ENCODE data around the gene RBM19. TPM values are rescaled to one million over a fixed set of nuclear protein-coding genes. Genes with fewer than 3 reads are reported as not detected.

RBM19 gene
- total RNA-seq, 8 experiments from 2014 or later = 9.0 to 51.7 (median 20.2) TPM

GRCh38 chr12:113945174-113946173 is 20.7 kb downstream of the RBM19 start:
- WGBS, 10 experiments = 90 to 100% (median 94%) methylated on average over 1 to 9 of the region's 20 CpGs; no CpG with 5 or more reads in 4 of the 10 experiments
- no peak for ATAC-seq (replicated peaks in 6 of 8)
- Histone ChIP-seq H3K4me3 (no peak overlapping the region), H3K27ac (no peak overlapping the region), H3K4me1 (replicated peaks in 1 of 2) (no peaks in the 10 kb centered on the region)
- in situ Hi-C loops (cut with MboI; ENCODE audit: low pct_unique_long_range_greater_than_20kb in 2 of 9, low sequenced_read_pairs in 9 of 9, unreplicated experiment in 9 of 9) = no loop called here

DNA sequence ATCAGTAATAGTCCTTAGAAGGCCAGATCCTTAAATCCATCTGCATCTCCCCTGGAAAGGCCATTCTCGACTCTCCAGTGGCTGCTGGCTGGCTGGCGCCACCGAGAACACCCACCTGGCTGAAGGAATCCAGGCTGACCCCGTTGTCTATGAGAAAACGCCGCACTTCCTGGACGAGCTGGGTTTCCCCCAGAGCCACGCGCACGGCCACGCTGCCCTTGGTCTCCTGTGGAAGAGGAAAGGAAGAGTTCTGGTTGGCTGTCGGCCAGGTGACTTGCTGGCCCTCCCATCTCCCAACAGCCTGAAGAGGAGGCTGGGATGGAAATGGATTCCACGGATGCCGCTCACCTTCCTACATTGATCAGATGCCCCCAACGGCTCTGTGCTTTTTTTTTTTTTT is 23.9 kb downstream of the RBM19 start:
- Histone ChIP-seq H3K4me1 (replicated peaks in 1 of 2) (no peaks in the 10 kb centered on the region), H3K27ac (no peak overlapping the region), H3K4me3 (no peak overlapping the region)
- in situ Hi-C loops (cut with MboI; ENCODE audit: low pct_unique_long_range_greater_than_20kb in 2 of 9, low sequenced_read_pairs in 9 of 9, unreplicated experiment in 9 of 9) = no loop called here
- no peak for ATAC-seq (replicated peaks in 6 of 8)
- 87 to 100% (median 90%) methylated on average over 3 to 9 of the region's 15 CpGs; no CpG with 5 or more reads in 5 of the 10 experiments for WGBS, 10 experiments

- Histone ChIP-seq H3K4me1 (replicated peaks in 1 of 2) (no peaks in the 10 kb centered on the region), H3K27ac (no peak overlapping the region), H3K4me3 (no peak overlapping the region)
- 100% methylated on average over 1 of the region's 1 CpG; no CpG with 5 or more reads in 7 of the 10 experiments for WGBS, 10 experiments
- in situ Hi-C loops (cut with MboI; ENCODE audit: low pct_unique_long_range_greater_than_20kb in 2 of 9, low sequenced_read_pairs in 9 of 9, unreplicated experiment in 9 of 9) = no loop called here
- no peak for ATAC-seq (replicated peaks in 6 of 8)
Measured at GRCh38 chr12:113941208-113941486, 25.0 kb downstream of the RBM19 start.

DNA sequence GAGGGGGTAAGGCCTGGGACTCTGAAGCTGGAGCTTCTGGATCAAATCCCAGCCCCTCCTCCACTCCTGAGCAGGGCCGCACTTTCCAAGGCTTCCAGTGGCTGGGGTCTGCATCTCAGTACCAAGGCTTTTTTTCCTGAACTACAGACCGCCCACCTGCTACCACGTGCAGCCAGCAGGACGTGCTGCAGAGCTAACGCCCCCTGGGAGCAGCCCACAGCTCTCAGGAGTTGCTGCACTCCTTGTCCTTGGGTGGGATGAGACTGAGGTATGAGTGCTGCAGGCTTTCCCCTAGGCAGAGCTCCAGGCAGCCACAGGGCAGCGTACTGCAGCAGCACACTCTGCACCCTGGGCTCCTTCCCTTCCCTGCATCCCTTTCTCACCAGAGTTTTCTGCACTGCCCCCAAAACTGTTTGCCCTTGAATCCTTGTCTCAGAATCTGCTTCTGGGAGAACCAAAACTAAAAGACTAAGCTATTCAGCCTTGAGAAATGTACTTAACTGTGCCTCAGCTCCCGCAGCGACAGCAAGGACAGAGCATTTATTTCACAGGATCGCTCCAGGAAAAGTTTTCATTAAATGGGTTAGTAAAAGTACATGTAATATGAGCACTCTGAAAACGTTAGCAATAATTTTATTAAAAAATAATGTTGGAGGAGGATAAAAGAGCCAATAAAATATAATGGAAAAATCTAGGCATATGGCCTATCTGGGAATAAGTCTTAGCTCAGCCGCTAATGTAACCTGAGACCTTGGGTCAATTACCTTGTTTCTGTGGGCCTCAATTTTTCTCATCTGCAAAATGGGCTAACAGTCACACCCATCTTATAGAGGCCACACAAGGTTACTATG is 25.5 kb downstream of the RBM19 start:
- Histone ChIP-seq H3K4me3 (no peak overlapping the region), H3K27ac (no peak overlapping the region), H3K4me1 (replicated peaks in 1 of 2) (no peaks in the 10 kb centered on the region)
- in situ Hi-C loops (cut with MboI; ENCODE audit: low pct_unique_long_range_greater_than_20kb in 2 of 9, low sequenced_read_pairs in 9 of 9, unreplicated experiment in 9 of 9) = no loop called here
- no peak for ATAC-seq (replicated peaks in 6 of 8)
- WGBS, 10 experiments = 38 to 100% (median 79%) methylated on average over 1 to 9 of the region's 11 CpGs

DNA sequence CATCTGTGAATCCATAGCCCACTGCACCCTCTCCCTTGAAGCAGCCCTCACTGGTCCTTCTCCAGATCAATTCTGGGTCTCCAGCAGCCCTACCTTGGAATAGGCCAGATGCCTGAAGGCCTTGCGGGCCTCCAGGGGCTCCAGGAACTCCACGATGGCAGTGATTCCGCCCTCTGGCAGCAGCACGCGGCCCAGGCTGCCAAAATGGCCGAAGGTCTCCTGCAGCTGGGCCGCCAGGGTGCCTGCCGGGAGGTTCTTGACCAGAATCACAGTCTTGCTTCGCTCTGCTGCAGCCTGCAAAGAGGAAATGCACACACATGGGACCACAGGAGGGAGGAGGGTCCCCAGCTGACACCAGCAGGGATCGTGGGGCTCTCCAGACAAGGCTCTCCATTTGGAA is 26.3 kb downstream of the RBM19 start:
- no peak overlapping the region for H3K27ac ChIP-seq
- H3K4me3 ChIP-seq = no peak overlapping the region
- H3K4me1 ChIP-seq (replicated peaks in 1 of 2) = no peaks in the 10 kb centered on the region
- in situ Hi-C loops (cut with MboI; ENCODE audit: low pct_unique_long_range_greater_than_20kb in 2 of 9, low sequenced_read_pairs in 9 of 9, unreplicated experiment in 9 of 9) = no loop called here
- WGBS, 10 experiments = 63 to 100% (median 96%) methylated on average over 1 to 5 of the region's 10 CpGs; no CpG with 5 or more reads in 5 of the 10 experiments
- ATAC-seq (replicated peaks in 6 of 8) = no peak

DNA sequence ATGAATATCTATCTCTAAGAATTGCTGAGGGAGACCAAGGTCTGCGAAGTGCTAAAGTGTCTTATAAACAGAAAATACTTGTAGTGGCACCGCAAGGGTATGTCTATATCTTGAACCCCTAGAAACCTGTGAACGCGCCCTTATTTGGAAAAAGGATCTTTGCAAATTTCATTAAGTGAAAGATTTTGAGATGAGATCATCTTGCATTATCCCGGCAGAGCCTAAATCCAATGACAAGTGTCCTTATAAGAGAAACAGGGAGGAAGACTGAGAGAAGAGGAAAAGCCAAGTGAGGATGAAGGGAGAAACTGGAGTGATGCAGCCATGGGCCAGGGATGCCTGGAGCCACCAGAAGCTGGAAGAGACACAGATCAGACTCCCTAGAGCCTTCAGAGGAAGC is 27.7 kb downstream of the RBM19 start:
- in situ Hi-C loops (cut with MboI; ENCODE audit: low pct_unique_long_range_greater_than_20kb in 2 of 9, low sequenced_read_pairs in 9 of 9, unreplicated experiment in 9 of 9) = no loop called here
- Histone ChIP-seq H3K4me3 (no peak overlapping the region), H3K27ac (no peak overlapping the region), H3K4me1 (replicated peaks in 1 of 2) (peaks cover 4 to 6% of the 10 kb centered on the region in 2 donors)
- 40 to 100% (median 80%) methylated on average over 1 to 4 of the region's 5 CpGs; no CpG with 5 or more reads in 1 of the 10 experiments for WGBS, 10 experiments
- ATAC-seq (replicated peaks in 6 of 8) = no peak

GRCh38 chr12:113936460-113936859 is 29.7 kb downstream of the RBM19 start:
- H3K4me3 ChIP-seq = no peak overlapping the region
- H3K27ac ChIP-seq = no peak overlapping the region
- H3K4me1 ChIP-seq (replicated peaks in 1 of 2) = peaks cover 20 to 21% of the 10 kb centered on the region in 2 donors
- WGBS, 10 experiments = 0 to 100% (median 71%) methylated on average over 1 of the region's 1 CpG; no CpG with 5 or more reads in 5 of the 10 experiments
- in situ Hi-C loops (cut with MboI; ENCODE audit: low pct_unique_long_range_greater_than_20kb in 2 of 9, low sequenced_read_pairs in 9 of 9, unreplicated experiment in 9 of 9) = no loop called here
- ATAC-seq (replicated peaks in 6 of 8) = no peak

- peaks cover 20 to 21% of the 10 kb centered on the region in 2 donors for H3K4me1 ChIP-seq (replicated peaks in 1 of 2)
- H3K4me3 ChIP-seq = no peak overlapping the region
- WGBS, 10 experiments = 10 to 100% (median 70%) methylated on average over 1 to 5 of the region's 6 CpGs; no CpG with 5 or more reads in 1 of the 10 experiments
- in situ Hi-C loops (cut with MboI; ENCODE audit: low pct_unique_long_range_greater_than_20kb in 2 of 9, low sequenced_read_pairs in 9 of 9, unreplicated experiment in 9 of 9) = no loop called here
- no peak for ATAC-seq (replicated peaks in 6 of 8)
- H3K27ac ChIP-seq = no peak overlapping the region
Measured at GRCh38 chr12:113935459-113935858, 30.7 kb downstream of the RBM19 start.

- 50 to 100% (median 78%) methylated on average over 2 to 7 of the region's 9 CpGs; no CpG with 5 or more reads in 2 of the 10 experiments for WGBS, 10 experiments
- Histone ChIP-seq H3K4me3 (no peak overlapping the region), H3K4me1 (replicated peaks in 1 of 2) (peaks cover 20 to 21% of the 10 kb centered on the region in 2 donors), H3K27ac (no peak overlapping the region)
- no peak for ATAC-seq (replicated peaks in 6 of 8)
- in situ Hi-C loops (cut with MboI; ENCODE audit: low pct_unique_long_range_greater_than_20kb in 2 of 9, low sequenced_read_pairs in 9 of 9, unreplicated experiment in 9 of 9) = no loop called here
Measured at GRCh38 chr12:113934946-113935345, 31.2 kb downstream of the RBM19 start.

GRCh38 chr12:113934060-113934814 is 31.9 kb downstream of the RBM19 start:
- ATAC-seq (replicated peaks in 6 of 8) = no peak
- peak overlapping the region; percentile 90 to 96 for H3K27ac ChIP-seq
- in situ Hi-C loops (cut with MboI; ENCODE audit: low pct_unique_long_range_greater_than_20kb in 2 of 9, low sequenced_read_pairs in 9 of 9, unreplicated experiment in 9 of 9) = no loop called here
- 40 to 100% (median 88%) methylated on average over 1 to 12 of the region's 14 CpGs; no CpG with 5 or more reads in 1 of the 10 experiments for WGBS, 10 experiments
- no peak overlapping the region for H3K4me3 ChIP-seq
- H3K4me1 ChIP-seq (replicated peaks in 1 of 2) = peaks cover 21 to 23% of the 10 kb centered on the region in 2 donors

GRCh38 chr12:113933201-113933786 is 32.8 kb downstream of the RBM19 start:
- in situ Hi-C loops (cut with MboI; ENCODE audit: low pct_unique_long_range_greater_than_20kb in 2 of 9, low sequenced_read_pairs in 9 of 9, unreplicated experiment in 9 of 9) = no loop called here
- ATAC-seq (replicated peaks in 6 of 8) = peak in 6 of 8 experiments; percentile 82 to 96 (median 95)
- Histone ChIP-seq H3K4me1 (replicated peaks in 1 of 2) (peaks cover 24 to 27% of the 10 kb centered on the region in 2 donors), H3K27ac (peak overlapping the region; percentile 90 to 96), H3K4me3 (no peak overlapping the region)
- WGBS, 10 experiments = 0 to 100% (median 40%) methylated on average over 1 of the region's 18 CpGs; no CpG with 5 or more reads in 7 of the 10 experiments

Measured in motor neuron (in vitro differentiated cells).